GM19328 (cell line): ENCODE data around the gene RPL14.
"Not testable (repeated sequence)": the region's sequence is repeated elsewhere in the genome, so short reads cannot be mapped to it uniquely, and the experiment has no call there.

Experiments
- ATAC-seq: cut with Tn5 transposase; IDR thresholded peaks from one replicate; pipeline ENCODE4 v1.9.1; 2021; ENCODE audit warnings: mild to moderate bottlenecking, moderate library complexity; ENCODE audit not compliant: unreplicated experiment

Gene RPL14

DNA sequence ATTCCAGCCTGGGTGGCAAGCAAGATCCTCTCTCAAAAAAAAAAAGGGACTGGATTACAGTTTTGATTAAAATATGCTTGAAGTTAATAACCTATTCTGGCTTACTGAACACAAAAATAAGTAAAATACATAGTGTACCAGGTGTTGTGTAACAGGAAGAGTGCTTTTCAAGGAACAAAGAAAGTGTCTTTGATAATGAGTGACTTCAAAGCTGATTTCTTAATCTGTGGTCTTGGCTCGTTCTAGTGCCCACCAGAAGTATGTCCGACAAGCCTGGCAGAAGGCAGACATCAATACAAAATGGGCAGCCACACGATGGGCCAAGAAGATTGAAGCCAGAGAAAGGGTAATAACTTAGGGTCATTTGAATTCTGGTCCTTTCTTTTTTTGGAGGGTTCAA lies 4.0 kb downstream of the RPL14 start:
- no peak for ATAC-seq

GRCh38 chr3:40462838-40463237 lies 5.7 kb downstream of the RPL14 start:
- ATAC-seq: not testable (repeated sequence)

DNA sequence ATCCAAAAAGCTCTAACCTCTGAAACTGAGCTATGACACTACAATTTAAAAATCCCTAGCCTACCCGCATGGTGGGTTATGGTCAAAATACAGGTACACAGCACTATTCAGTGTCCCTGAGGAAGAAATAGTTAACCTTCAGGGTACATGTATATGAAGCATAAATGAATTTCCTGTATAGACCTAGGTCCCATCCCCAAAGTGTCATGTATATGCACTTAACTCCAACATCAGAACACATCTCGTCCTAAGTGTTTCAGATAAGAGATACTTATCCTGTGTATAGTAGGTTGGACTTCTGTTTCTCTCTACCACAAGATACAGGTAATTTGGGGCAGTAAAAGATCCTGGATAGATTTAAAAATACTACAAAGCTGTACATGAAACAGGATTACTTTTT lies 6.4 kb downstream of the RPL14 start:
- ATAC-seq: no peak

GRCh38 chr3:40464339-40465110 lies 7.4 kb downstream of the RPL14 start:
- ATAC-seq: no peak

- no peak for ATAC-seq
Measured at GRCh38 chr3:40465111-40465407, 7.9 kb downstream of the RPL14 start.

DNA sequence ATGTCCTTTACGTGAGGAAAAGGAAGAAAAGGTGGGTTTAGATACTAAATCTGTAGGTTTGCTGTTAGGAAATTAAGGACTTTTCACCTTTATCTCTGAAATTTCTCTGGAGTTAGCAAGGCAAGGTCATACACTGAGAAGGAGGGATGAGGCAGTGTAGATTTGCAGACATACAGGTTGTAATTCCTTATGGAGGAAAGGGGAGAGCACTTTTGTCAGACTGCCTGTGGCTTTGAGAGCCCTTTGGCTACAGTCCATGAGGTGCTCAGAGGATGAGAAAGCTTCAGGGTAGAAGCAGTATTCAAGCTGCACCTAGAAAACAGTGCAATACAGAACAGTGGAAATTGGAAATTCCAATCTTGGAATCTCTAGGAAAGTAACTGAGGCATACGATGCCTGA lies 8.3 kb downstream of the RPL14 start:
- no peak for ATAC-seq

- no peak for ATAC-seq
Measured at GRCh38 chr3:40468018-40468417, 10.9 kb downstream of the RPL14 start.

- ATAC-seq: no peak
Measured at GRCh38 chr3:40470701-40471100, 13.6 kb downstream of the RPL14 start.

DNA sequence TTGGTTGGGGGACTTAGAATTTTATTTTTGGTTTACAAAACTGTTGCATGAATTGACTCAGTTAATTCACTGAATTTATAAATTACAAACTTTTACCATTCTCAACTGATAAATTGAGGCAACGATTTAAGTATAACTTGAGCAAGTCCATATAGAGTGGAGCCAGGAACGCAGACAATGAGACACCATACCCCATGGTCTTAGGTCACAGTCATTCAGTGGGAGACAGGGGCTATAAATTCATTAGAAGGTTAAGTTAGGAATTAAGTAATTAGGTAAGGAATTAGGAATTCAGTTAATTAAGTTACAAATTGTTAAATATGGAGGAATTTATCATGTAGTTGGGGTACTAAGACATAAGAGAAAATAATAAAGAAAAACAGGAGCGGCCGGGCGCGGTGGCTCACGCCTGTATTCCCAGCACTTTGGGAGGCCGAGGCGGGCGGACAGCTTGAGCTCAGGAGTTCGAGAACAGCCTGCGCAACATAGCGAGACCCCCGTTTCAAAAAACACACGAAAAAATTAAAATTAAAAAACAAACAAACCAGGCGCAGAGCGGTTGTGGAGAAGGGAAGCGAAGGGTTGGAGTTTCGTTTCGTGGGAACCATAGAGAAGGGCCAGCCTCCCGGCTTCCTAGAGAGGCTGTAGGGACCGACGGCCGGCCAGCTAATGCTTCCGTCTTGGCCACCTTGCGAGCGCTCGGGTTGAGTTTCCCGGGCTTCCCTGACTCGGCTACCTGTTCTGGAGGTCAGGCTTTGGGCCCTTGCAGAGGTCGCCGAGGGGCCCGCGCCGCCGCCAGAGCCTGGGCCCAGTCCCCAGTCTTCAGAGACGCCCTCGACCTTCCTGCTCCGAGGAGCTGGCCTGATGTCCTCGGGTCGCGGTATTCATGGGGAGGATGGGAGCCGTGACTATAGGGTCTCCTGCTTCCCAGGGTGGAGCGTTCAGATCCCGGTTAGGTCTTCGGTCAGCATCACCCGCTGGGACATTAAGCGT lies 19.6 kb downstream of the RPL14 start, which contains the start of gene ZNF619:
Gene ZNF619, plus strand, starts transcription at position 645 of the 993 bp plus-strand sequence. CDS start 858 bp downstream, outside the sequence.
- peak; percentile 70 for ATAC-seq

DNA sequence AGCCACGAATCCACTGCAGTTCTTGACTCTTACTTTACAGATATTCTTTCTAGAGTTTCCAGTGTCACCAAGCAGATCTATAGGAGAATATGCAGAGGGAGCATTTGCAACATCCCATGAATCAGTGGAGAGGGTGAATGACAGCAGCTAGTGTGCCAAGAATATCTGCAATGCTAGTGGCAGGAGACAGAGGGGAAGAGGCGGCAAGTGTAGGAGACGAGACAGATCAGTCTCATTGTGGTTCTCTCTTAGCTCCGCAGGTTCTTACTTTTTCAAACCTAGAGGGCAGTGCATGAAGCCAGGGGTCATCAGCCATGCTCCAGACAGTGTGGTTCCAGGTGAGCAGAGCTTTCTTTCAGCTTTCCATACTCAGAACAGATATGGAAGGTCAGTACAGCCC lies 20.5 kb downstream of the RPL14 start:
- ATAC-seq: no peak

DNA sequence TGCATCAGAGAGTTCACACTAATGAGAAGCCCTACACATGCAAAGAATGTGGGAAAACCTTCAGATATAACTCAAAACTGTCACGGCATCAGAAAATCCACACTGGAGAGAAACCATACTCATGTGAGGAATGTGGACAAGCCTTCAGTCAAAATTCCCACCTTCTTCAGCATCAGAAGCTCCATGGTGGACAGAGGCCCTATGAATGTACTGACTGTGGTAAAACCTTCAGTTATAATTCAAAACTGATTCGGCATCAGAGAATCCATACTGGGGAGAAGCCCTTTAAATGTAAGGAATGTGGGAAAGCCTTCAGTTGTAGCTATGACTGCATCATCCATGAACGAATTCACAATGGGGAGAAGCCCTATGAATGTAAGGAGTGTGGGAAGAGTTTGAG lies 30.0 kb downstream of the RPL14 start:
- no peak for ATAC-seq

DNA sequence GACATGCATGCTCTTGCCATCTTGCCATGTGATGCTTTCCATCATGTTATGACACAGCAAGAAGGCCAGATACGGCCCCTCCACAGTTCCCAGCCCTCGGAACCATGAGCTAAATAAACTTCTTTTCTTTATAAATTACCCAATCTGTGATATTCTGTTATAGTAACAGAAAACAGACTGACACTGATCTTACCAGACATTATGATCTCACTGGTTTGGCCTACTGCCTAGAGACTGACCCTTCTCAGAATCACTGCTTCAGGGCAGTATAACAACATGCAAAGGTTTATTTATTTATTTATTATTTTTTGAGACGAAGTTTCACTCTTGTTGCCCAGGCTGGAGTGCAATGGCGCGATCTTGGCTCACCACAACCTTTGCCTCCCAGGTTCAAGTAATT lies 33.8 kb downstream of the RPL14 start:
- no peak for ATAC-seq

GRCh38 chr3:40494698-40495097 lies 37.6 kb downstream of the RPL14 start:
- no peak for ATAC-seq

DNA sequence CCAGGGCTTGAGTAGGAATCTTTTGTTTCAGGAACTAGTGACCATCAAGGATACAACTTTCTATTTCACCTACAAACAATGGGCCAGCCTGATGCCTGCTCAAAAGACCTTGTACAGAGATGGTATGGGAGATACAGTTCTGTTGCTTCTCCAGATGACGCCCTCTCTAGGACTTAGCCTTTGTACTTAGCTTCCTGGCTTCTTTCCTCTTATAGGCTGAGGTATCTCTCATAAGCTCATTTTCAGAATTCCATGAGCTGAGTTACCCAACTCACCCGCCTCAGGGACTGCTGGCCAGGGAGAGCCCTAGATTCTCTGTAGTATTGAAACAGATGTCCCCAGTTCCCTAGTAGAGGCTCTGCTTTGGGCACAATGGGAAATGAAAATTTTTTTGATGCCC lies 40.1 kb downstream of the RPL14 start:
- ATAC-seq: no peak

DNA sequence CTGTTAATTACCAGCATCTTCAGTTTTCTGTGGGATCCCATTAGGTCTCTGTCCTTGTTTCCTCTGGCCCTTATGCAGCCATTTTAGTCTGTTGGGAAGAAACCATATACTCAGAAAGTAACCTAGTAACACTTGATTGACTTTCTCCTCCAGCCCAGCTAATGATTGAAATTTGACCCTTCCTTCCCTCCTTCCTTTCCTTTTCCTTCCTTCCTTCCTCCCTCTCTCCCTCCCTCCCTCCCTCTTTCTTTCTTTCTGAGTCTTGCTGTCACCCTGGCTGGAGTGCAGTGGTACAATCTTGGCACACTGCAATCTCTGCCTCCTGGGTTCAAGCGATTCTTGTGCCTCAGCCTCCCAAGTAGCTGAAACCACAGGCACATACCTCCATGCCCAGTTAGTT lies 42.8 kb downstream of the RPL14 start:
- no peak for ATAC-seq

DNA sequence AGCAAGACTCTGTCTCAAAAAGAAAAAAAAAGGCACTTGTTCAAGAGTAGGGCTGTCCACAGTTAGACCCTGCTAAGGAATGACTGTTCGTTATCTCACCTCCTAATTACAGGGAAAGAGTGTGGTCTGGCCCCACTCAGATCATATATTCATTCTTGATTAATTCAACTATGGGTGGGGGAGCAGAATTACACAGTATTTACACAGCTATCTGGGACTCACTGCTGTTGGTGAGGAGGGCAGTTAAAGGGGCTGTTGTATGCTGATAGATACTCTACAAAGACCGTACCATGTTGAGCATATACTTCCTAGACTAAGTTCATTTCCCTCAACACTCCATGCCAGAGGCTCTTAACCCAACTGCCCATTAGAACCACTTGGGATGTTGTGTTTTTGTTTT lies 44.9 kb downstream of the RPL14 start:
- no peak for ATAC-seq

DNA sequence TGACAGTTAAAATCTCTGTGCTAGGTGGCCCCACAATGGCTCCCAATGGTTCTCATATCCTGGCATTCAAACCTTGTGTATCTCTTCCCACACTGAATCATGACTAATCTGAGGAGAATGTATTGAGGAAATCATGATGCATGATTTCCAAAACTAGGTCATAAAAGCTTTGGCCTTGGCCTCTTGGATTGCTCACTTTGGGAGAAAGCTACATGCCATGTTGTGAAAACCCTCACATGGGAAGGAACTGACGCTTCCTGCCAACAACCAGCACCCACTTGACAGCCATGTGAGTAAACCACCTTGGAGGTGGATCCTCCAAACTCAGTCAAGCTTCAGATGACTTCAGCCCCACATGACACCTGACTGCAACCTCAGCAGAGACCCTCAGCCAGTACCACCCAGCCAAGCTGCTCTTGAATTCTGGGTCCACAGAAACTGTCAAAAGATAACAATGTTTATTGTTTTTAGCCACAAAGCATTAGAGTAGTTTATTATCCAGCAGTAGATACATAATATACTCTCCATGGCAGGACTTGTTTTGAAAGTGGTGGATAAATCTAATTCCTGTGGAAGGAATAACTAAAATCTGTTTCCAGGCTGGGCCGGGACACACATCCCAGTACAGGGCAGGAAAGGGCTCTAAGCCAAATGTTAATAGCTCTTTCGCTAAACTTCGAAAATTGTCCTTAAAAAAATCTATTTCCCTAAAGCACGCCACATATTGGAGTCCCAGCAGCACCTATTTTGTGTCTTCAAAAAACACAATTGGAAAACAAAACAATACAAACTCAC lies 47.7 kb downstream of the RPL14 start:
- no peak for ATAC-seq

DNA sequence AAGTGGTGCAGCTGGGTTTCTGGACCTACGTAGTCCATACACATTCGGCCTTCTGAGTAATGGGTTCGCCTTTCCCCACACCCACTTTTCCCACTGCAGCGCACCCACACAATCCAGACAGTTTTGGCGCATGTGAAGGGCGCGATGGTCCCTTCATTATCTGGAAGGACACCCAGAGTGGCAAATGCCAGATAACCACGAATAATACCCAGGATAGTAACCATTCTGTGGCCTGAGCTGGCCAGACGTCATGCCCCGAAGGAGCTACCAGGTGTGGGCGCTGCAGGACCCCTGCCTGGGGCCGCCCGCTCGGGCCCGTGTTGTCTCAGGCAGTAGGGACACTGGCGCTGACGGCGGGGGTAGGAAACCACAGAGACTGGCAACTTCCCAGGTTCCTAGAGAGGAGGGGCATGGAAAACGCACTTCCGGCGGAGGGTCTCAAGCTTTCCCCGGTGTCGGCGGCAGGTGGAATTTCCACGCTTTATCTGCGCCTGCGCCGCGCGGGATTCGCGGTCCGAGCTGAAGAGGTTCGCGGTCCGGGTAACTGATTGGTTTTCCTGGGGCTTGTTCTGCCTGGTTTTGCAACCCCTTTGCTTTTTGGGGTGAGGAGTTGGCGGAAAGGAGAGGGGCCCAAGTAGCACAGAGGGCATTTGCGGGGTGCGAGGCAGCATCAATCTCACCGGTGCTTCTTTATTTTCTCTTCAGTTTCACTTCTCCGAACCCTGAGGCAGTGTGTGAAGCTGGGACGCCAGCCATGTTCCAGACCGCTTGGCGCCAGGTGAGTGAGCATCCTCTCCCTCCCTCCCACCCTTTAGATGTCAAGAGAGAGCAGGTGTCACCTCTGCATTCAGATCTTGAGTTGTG lies 48.7 kb downstream of the RPL14 start, which contains the start of gene ZNF620:
Gene ZNF620, plus strand, starts transcription at position 441 of the 864 bp plus-strand sequence. Its CDS starts 314 bp downstream, at position 755.
- ATAC-seq: peak; percentile 71

DNA sequence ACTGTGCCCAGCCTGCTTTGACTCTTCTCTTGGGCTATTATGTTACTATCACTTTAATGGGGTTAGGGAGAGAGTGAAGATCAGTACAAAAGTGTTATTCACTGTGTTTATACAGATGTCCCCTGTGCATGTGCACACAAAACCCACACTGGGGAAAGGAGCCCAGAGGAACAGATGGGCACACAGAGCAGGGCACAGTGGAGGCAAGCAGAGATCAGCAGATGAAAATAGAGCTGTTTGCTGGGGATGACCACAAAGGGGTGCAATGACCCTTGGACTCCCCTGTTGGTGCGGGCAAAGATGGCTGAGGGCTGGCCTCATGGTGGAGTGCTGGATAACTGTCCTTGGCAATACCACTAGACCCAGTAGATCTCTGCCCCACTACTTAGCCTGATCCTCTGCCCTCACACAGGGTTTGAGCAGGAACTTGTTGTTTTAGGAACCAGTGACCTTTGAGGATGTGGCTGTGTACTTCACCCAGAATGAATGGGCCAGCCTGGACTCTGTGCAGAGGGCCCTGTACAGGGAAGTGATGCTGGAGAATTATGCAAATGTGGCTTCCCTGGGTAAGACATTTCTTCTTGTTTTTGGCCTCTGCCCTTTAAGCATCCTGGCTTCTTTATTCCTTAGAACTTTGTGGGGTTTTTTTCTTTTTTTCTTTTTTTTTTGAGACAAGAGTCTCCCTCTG lies 54.0 kb downstream of the RPL14 start:
- no peak for ATAC-seq

- ATAC-seq: no peak
Measured at GRCh38 chr3:40516201-40516600, 59.1 kb downstream of the RPL14 start.
